HG02970 (cell line): ENCODE results near the gene NEDD4L.
"Not testable (repeated sequence)": the region's sequence is repeated elsewhere in the genome, so short reads cannot be mapped to it uniquely, and the experiment has no call there.

ENCODE experiments used
- ATAC-seq: cut with Tn5 transposase; IDR thresholded peaks from one replicate; pipeline ENCODE4 v1.9.1; 2021; ENCODE audit warnings: mild to moderate bottlenecking, moderate library complexity, moderate number of reproducible peaks; ENCODE audit not compliant: unreplicated experiment, low FRiP score

The NEDD4L gene

DNA sequence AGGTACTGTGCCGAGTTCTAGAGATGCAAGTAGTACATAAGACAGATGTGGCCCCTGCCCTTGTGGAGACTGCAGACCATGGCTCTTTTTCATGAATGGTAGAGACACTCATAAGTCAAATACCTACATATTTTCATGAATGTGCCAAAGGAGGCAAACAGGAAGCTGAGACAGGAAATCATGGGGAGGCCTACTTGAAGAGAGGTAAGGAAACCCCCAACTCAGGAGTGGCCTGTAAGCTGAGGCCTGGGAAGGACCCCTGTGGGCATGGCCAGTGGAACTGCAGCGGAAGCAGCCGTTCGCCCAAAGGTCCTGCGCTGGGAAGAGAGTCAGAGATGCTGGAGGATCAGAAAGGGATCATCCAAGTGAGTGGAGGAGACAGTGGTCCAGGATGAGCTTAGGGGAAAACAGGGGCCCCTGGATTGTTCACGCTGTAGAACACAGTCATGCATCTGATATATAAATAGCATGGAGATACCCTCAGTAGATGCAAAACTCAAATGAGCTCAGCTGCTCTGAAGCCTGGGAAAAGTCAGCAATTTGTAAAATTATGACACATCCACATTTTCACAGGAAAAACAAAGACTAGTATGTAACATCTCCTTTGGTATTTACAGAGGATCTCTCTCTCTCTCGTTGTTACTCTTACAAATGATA lies 228.9 kb downstream of the NEDD4L start:
- no peak for ATAC-seq

- no peak for ATAC-seq
These were observed 231.2 kb downstream of the NEDD4L start for GRCh38 chr18:58275176-58275575.

DNA sequence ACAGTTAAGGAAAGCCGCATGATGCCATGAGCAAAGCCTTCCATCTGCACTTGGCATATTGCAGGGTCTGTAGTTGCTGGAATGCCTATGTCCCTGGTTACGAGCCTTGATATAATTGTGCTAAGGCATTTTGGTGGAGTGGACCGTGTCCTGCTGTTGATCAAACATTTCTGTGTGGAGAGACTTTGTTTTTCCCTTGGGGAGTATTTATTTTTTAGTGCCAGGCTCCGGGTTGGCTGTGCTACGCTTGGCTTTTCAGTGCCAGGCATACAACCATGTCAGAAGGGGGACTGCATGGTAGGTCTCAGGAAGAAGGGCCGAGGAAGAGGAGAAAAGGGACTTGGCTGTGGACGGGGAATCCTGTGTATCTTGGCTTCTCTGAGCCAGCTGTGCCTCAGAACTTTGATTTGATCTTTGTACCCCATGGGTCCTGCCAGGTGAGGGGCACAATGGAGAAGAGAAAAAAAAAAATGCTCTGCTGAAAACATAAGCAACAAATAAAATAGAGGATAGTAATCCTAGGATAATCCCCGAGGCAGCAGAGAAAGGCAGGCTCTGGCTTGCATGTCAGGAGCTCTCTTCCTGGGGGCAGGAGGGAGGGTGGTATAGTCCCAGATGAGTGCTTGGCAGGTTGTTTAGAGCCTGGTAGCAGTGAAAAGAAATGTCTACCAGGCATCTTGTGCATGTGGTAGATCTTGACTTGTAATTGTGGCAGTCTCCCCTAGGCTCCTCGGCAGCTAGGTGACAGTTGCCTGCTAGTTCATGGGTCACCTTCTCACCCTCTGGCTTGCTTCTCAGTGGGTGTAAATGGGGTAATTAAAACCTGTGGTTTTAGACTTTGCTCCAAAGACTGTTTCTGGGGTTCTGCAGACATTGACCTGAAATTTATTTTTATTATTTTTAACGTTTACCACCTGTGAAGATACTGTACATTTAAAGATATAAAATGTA lies 233.0 kb downstream of the NEDD4L start:
- ATAC-seq = no peak

- ATAC-seq = no peak
These were observed 235.6 kb downstream of the NEDD4L start for GRCh38 chr18:58279504-58280175.

DNA sequence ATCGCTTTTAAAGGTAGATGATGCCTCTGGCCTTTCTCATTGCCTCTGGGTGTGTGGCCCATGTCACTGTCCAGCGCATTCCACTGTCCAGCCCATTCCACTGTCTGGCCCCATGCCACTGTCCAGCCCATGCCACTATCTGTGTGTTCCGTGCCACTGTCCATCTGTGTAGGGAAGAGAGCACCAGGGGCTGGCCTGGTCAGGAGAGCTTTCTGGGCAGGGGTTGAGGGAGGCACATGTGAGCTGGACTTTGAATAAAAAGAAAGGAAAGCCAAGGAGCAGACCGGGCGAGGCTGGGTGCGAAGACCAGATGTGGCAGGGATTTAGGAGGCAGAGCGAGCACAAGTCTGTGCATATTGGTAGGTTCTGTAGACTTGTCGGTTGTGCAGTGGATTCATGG lies 236.2 kb downstream of the NEDD4L start:
- no peak for ATAC-seq

DNA sequence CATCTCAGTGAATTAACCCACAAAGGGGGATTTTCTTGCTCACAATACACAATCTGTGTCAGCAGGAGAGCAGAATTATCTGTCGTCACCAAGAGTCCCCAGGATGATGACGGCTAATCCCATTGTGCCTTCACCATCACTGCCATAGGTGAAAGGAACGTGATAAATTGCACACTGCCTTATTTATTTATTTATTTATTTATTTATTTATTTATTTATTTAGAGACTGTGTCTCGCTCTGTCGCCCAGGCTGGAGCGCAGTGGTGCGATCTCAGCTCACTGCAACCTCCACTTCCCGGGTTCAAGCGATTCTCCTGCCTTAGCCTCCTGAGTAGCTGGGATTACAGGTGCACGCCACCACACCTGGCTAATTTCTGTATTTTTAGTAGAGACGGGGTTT lies 238.8 kb downstream of the NEDD4L start:
- not testable (repeated sequence) for ATAC-seq

- no peak for ATAC-seq
These were observed 240.8 kb downstream of the NEDD4L start for GRCh38 chr18:58284699-58285448.

DNA sequence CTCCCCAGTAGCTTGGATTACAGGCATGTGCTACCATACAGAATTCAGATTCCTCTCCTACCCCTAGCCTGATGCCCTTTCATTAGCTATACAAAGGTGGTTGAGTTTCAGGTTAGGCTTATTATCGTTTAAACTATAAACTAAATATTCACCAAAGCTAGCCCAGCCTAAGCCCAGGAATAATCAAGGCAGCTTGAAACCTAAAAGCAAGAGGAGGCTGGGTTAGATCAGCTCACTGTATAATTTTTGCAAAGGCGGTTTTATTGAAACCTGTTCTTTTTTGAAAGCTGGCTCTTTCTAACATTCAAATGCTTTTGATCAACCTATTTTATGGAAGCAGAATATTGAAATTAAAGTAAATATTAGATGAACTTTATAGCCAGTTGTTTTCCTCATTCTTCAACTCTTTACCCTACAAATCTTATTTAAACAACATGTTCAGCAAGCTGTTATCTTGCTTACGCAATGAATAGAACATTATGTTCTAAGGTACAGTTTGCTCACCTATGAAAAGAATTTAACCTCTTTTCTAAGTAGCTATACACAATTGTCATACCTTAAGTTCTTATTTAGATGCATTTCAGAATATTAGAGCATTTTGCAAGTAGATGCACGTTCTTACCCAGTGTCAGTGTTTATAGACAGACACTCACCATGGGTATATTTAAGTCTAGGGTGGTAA lies 241.6 kb downstream of the NEDD4L start:
- ATAC-seq = no peak

DNA sequence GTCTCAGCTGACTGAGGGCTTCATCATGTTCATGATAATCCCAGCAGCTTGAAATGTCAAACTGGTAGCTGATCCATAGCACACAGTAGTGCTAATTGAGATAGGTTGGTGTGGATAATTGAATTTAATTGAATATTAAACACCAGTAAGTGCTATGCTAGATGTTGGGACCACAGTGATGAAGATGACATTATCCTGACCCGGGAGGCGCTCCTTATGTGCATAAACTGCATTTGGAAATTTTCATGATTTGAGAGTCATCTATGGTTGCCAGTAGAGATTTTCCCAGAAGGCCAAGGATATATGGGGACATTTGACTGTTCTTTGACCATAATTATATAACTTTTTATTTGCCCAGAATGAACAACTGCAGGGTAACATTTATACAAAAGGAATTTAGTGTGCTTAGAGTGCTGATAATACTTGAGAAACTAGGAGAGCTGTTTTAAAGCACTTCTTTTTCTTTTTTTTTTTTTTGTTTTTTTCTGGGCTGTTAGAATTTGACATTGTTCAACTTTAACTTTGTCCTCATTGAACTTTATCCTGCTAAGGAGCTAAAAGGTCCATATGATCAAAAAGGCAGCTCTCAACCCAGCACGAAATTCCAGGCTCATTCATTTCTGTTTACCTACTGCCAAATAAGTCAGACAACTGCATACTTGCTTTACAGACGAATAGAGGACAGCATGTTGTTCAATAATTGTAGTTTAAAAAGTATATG lies 242.8 kb downstream of the NEDD4L start:
- no peak for ATAC-seq

GRCh38 chr18:58287353-58288274 lies 243.6 kb downstream of the NEDD4L start:
- ATAC-seq = no peak

DNA sequence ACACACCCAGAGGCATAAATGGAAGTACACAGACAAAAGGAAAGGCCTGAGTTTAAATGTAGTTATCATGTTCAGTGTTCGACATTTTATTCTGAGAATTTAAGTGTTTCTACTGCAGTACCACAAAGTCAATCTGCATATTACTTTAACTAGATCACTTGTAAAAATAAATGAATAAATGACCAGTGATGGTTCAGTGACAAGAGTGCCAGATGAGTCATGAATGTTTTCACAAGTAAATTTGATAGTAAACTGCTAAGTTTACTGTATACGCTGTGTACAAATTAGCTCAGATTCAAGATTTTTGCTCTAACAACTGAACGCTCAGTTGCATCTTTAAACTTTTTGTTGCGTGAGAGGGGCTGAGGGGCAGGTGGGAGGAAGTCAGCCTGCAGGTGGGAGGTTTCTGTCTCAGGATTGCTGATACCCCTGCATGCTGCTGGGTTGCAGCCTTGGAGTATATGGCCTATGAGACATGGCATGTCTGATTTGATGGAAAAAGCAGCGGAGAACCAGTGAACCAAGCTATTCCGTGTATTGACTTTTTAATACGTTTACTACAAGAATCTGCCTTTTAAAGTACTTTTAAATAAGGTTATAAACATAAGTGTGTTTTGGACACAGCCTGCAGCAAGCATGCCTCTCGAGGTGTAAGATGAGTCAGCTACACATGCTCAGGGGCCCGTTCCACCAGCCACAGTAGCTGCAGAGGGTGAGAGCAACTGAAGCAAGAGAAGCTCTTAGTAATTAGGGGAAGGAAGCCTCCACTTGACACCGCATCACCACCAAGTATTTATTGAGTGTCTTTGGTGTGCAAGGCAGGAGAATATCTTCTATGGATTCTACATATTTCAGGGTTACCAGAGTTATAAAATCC lies 245.1 kb downstream of the NEDD4L start:
- no peak for ATAC-seq

DNA sequence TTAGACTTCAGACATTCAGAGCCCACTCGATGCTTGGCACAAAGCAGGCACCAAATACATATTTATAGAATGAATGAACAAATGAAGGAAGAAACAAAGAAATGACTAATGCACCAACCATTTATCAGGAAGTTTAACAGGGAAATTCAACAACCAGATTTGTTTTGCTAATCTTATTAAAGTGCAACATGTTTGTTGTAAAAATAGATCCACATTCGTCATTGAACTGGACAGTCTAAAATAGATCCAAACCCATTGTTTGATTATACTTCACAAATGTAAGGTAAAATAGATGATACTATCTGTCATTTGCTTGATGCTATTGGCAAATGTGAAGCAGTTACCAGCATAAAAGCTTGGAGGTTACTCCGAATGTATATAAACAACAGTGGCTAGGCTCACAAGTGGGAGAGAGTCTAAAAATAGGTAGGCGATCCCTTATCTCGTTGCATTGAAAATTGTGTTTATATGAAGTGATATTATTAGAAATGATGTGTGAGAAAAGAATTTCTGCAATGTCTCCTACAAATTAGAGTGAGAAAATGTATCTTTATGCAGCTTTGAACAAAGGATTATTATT lies 246.2 kb downstream of the NEDD4L start:
- no peak for ATAC-seq

- no peak for ATAC-seq
These were observed 247.1 kb downstream of the NEDD4L start for GRCh38 chr18:58291131-58291530.

DNA sequence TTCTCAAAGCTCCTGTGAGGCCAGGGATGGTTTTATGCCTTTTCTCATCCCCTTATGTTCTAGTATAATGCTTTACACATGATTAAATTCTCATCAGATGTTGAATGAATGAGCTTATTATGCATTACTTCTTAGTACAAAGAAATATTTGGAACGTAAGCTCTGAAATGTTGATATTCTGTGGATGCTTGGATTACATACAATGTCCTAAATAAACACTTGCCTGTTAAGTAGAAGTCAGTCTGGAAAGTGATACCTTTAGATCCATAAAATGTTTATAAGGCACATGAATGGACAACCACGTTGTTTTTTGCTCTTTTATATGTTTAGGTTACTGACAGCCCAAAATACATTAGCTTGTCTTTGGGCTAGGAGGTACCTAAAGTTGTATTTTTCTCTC lies 248.6 kb downstream of the NEDD4L start:
- no peak for ATAC-seq

- no peak for ATAC-seq
These were observed 253.2 kb downstream of the NEDD4L start for GRCh38 chr18:58297198-58297597.

DNA sequence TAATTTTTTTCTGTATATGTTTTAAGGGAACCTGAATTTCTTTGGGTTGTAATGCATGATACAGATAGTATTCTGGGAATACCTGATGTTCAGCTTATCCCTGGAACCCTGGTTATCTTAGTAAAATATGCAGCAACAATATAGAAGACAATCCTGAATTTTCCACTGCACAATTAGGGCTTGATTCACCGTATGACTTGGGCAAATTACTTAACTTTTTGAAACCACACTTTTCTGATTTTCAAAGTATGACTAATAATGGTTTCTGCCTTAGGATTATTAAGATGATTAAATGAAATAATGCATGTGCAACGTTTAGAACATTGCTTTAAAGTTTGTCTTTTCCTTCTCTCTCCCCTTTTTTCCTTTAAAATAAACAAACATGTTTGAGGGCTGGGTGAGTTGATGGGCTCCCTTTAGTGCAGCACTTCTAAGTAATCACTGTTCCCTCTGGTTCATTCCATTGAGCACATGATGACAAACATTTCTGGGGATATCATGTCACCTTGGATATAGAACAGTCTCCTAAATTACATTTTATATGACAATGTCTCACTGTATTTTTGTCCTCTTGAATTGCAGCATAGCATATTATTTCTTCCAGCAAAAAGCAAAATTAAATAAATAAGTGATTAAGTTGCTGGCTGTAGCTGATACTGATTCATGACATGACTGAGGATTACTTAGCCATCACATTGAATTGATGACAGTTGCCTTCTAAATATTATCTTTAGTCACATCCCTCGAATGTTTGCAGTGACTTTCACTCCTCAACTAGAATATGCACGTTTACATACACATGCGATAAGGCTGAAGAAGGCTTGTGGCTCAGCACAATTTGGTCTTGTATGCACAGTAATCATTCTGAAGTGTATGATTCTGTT lies 254.5 kb downstream of the NEDD4L start:
- no peak for ATAC-seq
